Measurements from ENCODE around the gene RBM38. TPM values are rescaled to one million over a fixed set of nuclear protein-coding genes. Genes with fewer than 3 reads are reported as not detected.
A peak's percentile ranks its signal among the peaks of the same experiment; 100 is the strongest.

RBM38 gene
- polyA plus RNA-seq, 4 donors, result 13.2 to 17.5 (median 15.8) TPM

DNA sequence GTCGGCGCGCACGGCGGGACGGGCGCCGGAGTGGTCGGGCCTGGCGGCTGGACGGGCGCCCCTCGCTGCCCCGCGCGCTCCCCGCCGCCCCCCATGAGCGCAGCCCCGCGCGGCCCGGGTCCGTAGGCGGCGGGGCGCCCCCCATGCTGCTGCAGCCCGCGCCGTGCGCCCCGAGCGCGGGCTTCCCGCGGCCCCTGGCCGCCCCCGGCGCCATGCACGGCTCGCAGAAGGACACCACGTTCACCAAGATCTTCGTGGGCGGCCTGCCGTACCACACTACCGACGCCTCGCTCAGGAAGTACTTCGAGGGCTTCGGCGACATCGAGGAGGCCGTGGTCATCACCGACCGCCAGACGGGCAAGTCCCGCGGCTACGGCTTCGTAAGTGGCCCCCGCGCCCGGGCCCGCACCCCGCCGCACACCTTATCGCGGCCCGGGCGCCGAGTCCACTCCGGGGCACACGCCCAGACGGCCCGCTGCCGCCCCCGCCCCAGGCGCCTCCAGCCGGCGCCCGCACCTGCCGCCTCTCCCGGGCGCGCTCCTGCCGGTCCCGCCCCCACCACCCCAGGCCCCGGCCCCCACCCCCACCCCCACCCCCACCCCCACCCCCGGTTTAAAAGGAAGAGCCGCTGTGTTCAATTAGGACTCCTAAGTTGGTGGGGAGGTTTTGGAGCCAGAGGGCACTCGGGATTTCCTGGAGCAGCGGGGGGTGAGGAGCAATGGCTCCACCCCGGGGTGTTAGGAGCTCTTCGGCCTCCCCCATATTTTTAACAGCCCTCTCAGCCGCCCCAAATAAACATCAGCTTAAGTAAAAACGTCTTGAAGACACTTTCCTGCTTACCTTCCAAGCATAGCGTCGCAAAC lies 474 bp downstream of the RBM38 start:
- Histone ChIP-seq H3K4me3 (ENCODE audit: low read depth in 1 of 3, low read length in 3 of 3) (peak overlapping the region; percentile 56 to 93 (median 85)), H3K9me3 (ENCODE audit: control insufficient read depth in 2 of 2, insufficient read depth in 1 of 2, low read depth in 1 of 2, low read length in 1 of 2) (peaks cover 0 to 4% of the 10 kb centered on the region in 2 donors), H3K27ac (ENCODE audit: low read depth in 1 of 3, low read length in 2 of 3) (peak overlapping the region in 2 of 3 donors; percentile 38 to 82), H3K36me3 (ENCODE audit: control insufficient read depth in 3 of 3, insufficient read depth in 2 of 3, low read depth in 1 of 3, low read length in 3 of 3) (peaks cover 0 to 39% (median 2%) of the 10 kb centered on the region in 3 donors), H3K27me3 (ENCODE audit: control insufficient read depth in 3 of 3, insufficient read depth in 3 of 3, low read length in 3 of 3) (no peaks in the 10 kb centered on the region), H3K4me1 (ENCODE audit: control insufficient read depth in 3 of 3, insufficient read depth in 2 of 3, low read depth in 1 of 3, low read length in 2 of 3) (peaks cover 0 to 8% (median 0%) of the 10 kb centered on the region in 3 donors)
- DNase-seq, result peak; percentile 45 to 70
- no peak for FAIRE-seq
- 0 to 2% (median 1%) methylated on average over 32 to 96 of the region's 98 CpGs for WGBS, 3 donors

GRCh38 chr20:57392512-57393271 lies 1.5 kb downstream of the RBM38 start:
- peak overlapping the region in 2 of 3 donors; percentile 43 to 74 for H3K27ac ChIP-seq (ENCODE audit: low read depth in 1 of 3, low read length in 2 of 3)
- WGBS, 3 donors, result 25 to 39% (median 38%) methylated on average over 33 of the region's 33 CpGs
- peak; percentile 45 to 71 for DNase-seq
- H3K9me3 ChIP-seq (ENCODE audit: control insufficient read depth in 2 of 2, insufficient read depth in 1 of 2, low read depth in 1 of 2, low read length in 1 of 2), result peaks cover 0 to 4% of the 10 kb centered on the region in 2 donors
- H3K4me1 ChIP-seq (ENCODE audit: control insufficient read depth in 3 of 3, insufficient read depth in 2 of 3, low read depth in 1 of 3, low read length in 2 of 3), result peaks cover 0 to 8% (median 0%) of the 10 kb centered on the region in 3 donors
- peaks cover 0 to 49% (median 3%) of the 10 kb centered on the region in 3 donors for H3K36me3 ChIP-seq (ENCODE audit: control insufficient read depth in 3 of 3, insufficient read depth in 2 of 3, low read depth in 1 of 3, low read length in 3 of 3)
- no peaks in the 10 kb centered on the region for H3K27me3 ChIP-seq (ENCODE audit: control insufficient read depth in 3 of 3, insufficient read depth in 3 of 3, low read length in 3 of 3)
- peak overlapping the region; percentile 47 to 93 (median 85) for H3K4me3 ChIP-seq (ENCODE audit: low read depth in 1 of 3, low read length in 3 of 3)
- FAIRE-seq, result no peak

DNA sequence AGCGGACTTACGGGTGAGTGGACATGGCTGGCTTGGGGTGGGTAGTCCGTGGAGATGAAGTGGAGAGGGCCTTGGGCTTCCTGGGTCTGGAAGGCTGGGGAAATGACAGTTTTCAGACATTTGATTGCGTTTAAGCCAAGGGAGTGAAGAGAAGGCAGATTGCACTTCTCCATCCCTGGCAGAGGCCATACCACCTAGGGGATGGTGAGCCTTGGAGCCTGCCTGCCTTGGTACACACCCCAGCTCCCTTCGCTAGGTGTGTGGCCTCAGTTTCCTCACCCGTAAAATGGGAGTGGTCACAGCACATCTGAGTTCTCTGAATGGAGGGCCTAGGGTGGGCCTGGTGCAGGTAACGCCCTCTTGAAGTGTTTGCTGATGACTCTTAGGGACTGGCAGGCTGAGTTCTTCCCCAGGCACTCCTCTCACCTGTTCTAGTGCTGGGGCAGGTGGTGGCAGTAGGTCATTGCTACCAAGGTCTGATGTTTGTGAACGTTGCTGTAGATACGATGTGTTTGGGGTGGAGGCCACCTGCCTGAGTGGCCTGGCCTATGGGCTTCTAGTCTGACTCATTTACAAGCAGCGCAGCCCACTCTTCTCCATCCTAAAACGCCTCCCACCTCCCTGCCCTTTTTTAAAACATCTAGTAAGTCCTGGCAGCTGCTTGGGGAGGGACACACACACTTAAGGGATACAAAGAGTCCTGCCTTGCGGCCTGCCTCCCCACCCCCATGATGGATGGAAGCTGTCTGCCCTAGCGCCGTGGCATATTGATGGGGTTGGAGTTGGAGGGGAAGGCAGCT lies 2.3 kb downstream of the RBM38 start:
- 79 to 82% (median 79%) methylated on average over 14 of the region's 14 CpGs for WGBS, 3 donors
- H3K4me1 ChIP-seq (ENCODE audit: control insufficient read depth in 3 of 3, insufficient read depth in 2 of 3, low read depth in 1 of 3, low read length in 2 of 3), result peaks cover 0 to 8% (median 0%) of the 10 kb centered on the region in 3 donors
- no peak overlapping the region for H3K4me3 ChIP-seq (ENCODE audit: low read depth in 1 of 3, low read length in 3 of 3)
- DNase-seq (peak in 1 of 2 donors; percentile 16), FAIRE-seq (no peak)
- H3K27ac ChIP-seq (ENCODE audit: low read depth in 1 of 3, low read length in 2 of 3), result peak overlapping the region in 1 of 3 donors; percentile 33
- H3K27me3 ChIP-seq (ENCODE audit: control insufficient read depth in 3 of 3, insufficient read depth in 3 of 3, low read length in 3 of 3), result no peaks in the 10 kb centered on the region
- peaks cover 0 to 4% of the 10 kb centered on the region in 2 donors for H3K9me3 ChIP-seq (ENCODE audit: control insufficient read depth in 2 of 2, insufficient read depth in 1 of 2, low read depth in 1 of 2, low read length in 1 of 2)
- peaks cover 0 to 55% (median 3%) of the 10 kb centered on the region in 3 donors for H3K36me3 ChIP-seq (ENCODE audit: control insufficient read depth in 3 of 3, insufficient read depth in 2 of 3, low read depth in 1 of 3, low read length in 3 of 3)

GRCh38 chr20:57394121-57395082 lies 3.2 kb downstream of the RBM38 start:
- no peak for DNase-seq
- WGBS, 3 donors, result 86 to 89% (median 88%) methylated on average over 27 of the region's 27 CpGs
- H3K9me3 ChIP-seq (ENCODE audit: control insufficient read depth in 2 of 2, insufficient read depth in 1 of 2, low read depth in 1 of 2, low read length in 1 of 2), result peaks cover 0 to 4% of the 10 kb centered on the region in 2 donors
- H3K27ac ChIP-seq (ENCODE audit: low read depth in 1 of 3, low read length in 2 of 3), result no peak overlapping the region
- H3K4me1 ChIP-seq (ENCODE audit: control insufficient read depth in 3 of 3, insufficient read depth in 2 of 3, low read depth in 1 of 3, low read length in 2 of 3), result peaks cover 0 to 7% (median 3%) of the 10 kb centered on the region in 3 donors
- no peak overlapping the region for H3K4me3 ChIP-seq (ENCODE audit: low read depth in 1 of 3, low read length in 3 of 3)
- H3K36me3 ChIP-seq (ENCODE audit: control insufficient read depth in 3 of 3, insufficient read depth in 2 of 3, low read depth in 1 of 3, low read length in 3 of 3), result peaks cover 0 to 64% (median 3%) of the 10 kb centered on the region in 3 donors
- no peak for FAIRE-seq
- no peaks in the 10 kb centered on the region for H3K27me3 ChIP-seq (ENCODE audit: control insufficient read depth in 3 of 3, insufficient read depth in 3 of 3, low read length in 3 of 3)

GRCh38 chr20:57395111-57395966 lies 4.1 kb downstream of the RBM38 start:
- Histone ChIP-seq H3K9me3 (ENCODE audit: control insufficient read depth in 2 of 2, insufficient read depth in 1 of 2, low read depth in 1 of 2, low read length in 1 of 2) (peaks cover 0 to 4% of the 10 kb centered on the region in 2 donors), H3K4me3 (ENCODE audit: low read depth in 1 of 3, low read length in 3 of 3) (no peak overlapping the region), H3K27ac (ENCODE audit: low read depth in 1 of 3, low read length in 2 of 3) (peak overlapping the region in 1 of 3 donors; percentile 30), H3K27me3 (ENCODE audit: control insufficient read depth in 3 of 3, insufficient read depth in 3 of 3, low read length in 3 of 3) (no peaks in the 10 kb centered on the region), H3K36me3 (ENCODE audit: control insufficient read depth in 3 of 3, insufficient read depth in 2 of 3, low read depth in 1 of 3, low read length in 3 of 3) (peaks cover 0 to 73% (median 3%) of the 10 kb centered on the region in 3 donors), H3K4me1 (ENCODE audit: control insufficient read depth in 3 of 3, insufficient read depth in 2 of 3, low read depth in 1 of 3, low read length in 2 of 3) (peaks cover 0 to 8% (median 0%) of the 10 kb centered on the region in 3 donors)
- DNase-seq (no peak), FAIRE-seq (no peak)
- 78 to 89% (median 82%) methylated on average over 28 to 31 of the region's 31 CpGs for WGBS, 3 donors

DNA sequence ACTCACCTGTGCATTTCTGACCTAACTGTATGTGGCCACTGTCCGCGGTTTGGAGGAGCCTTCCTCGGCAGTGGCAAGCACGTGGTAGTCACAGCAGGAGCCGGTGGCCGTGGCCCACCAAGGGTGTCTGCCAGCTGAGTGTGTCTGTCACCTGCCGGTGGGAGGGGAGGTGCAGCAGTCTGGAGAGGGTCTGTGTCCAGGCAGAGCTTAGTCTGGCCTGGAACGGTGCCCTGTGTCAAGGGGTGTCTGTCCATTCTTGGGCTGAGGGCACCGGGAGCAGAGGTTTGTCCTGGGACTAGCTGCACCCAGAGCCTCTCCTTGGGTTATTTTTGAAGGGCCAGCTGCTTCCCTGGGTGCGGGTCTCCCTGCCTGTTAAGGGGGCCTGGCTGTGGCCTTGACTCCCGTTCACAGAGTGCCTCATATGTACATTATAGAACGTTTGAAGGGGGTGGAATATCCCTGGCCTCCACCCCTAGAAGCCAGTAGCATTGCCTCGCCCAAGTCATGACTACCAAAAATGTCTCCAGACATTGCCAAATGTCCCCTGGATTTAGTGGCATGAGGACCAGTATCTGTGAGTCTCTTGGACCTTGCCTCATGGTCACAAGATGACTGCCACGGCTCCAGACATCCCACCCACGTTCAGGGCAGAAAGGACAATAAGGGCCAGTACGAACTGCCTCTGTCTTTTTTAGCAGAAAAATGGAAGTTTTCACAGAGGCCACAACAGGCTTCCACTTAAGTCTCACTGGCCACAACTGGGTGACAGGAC lies 5.2 kb downstream of the RBM38 start:
- FAIRE-seq (no peak), DNase-seq (no peak)
- H3K4me1 ChIP-seq (ENCODE audit: control insufficient read depth in 3 of 3, insufficient read depth in 2 of 3, low read depth in 1 of 3, low read length in 2 of 3), result peaks cover 0 to 8% (median 0%) of the 10 kb centered on the region in 3 donors
- H3K27ac ChIP-seq (ENCODE audit: low read depth in 1 of 3, low read length in 2 of 3), result no peak overlapping the region
- WGBS, 3 donors, result 87 to 93% (median 88%) methylated on average over 15 to 16 of the region's 16 CpGs
- peaks cover 0 to 83% (median 4%) of the 10 kb centered on the region in 3 donors for H3K36me3 ChIP-seq (ENCODE audit: control insufficient read depth in 3 of 3, insufficient read depth in 2 of 3, low read depth in 1 of 3, low read length in 3 of 3)
- no peaks in the 10 kb centered on the region for H3K27me3 ChIP-seq (ENCODE audit: control insufficient read depth in 3 of 3, insufficient read depth in 3 of 3, low read length in 3 of 3)
- no peak overlapping the region for H3K4me3 ChIP-seq (ENCODE audit: low read depth in 1 of 3, low read length in 3 of 3)
- H3K9me3 ChIP-seq (ENCODE audit: control insufficient read depth in 2 of 2, insufficient read depth in 1 of 2, low read depth in 1 of 2, low read length in 1 of 2), result peaks cover 0 to 4% of the 10 kb centered on the region in 2 donors
